Duodenal mucosa (tissue), 2 donors: Measurements from ENCODE around the gene MYO1A.
A peak's percentile ranks its signal among the peaks of the same experiment; 100 is the strongest.

ENCODE experiments used
- H3K27ac ChIP-seq: one replicate; pipeline ENCODE4 v1.7.0; 2013; ENCODE audit warnings: low read depth, low read length
- H3K27me3 ChIP-seq, 2 donors: one replicate each; pipeline ENCODE4 v1.7.0; 2013; ENCODE audit warnings: low read length in 2 of 2, control low read depth in 1 of 2; ENCODE audit not compliant: insufficient read depth in 2 of 2, control insufficient read depth in 1 of 2
- H3K36me3 ChIP-seq, 2 donors: one replicate each; pipeline ENCODE4 v1.7.0; 2013; ENCODE audit warnings: low read length in 2 of 2, control low read depth in 1 of 2; ENCODE audit not compliant: insufficient read depth in 2 of 2, control insufficient read depth in 1 of 2
- H3K4me1 ChIP-seq, 2 donors: one replicate each; pipeline ENCODE4 v1.7.0; 2013; ENCODE audit warnings: low read length in 2 of 2, control low read depth in 1 of 2; ENCODE audit not compliant: insufficient read depth in 2 of 2, control insufficient read depth in 1 of 2
- H3K4me3 ChIP-seq, 2 donors: one replicate each; pipeline ENCODE4 v1.7.0; 2013; ENCODE audit warnings: low read length in 2 of 2, low read depth in 1 of 2
- H3K9ac ChIP-seq, 2 donors: one replicate each; pipeline ENCODE4 v1.7.0; 2013; ENCODE audit warnings: low read length in 2 of 2, low read depth in 1 of 2
- H3K9me3 ChIP-seq, 2 donors: one replicate each; pipeline ENCODE4 v1.7.0; 2013; ENCODE audit warnings: low read length in 2 of 2, control low read depth in 1 of 2; ENCODE audit not compliant: control insufficient read depth in 1 of 2

MYO1A gene

DNA sequence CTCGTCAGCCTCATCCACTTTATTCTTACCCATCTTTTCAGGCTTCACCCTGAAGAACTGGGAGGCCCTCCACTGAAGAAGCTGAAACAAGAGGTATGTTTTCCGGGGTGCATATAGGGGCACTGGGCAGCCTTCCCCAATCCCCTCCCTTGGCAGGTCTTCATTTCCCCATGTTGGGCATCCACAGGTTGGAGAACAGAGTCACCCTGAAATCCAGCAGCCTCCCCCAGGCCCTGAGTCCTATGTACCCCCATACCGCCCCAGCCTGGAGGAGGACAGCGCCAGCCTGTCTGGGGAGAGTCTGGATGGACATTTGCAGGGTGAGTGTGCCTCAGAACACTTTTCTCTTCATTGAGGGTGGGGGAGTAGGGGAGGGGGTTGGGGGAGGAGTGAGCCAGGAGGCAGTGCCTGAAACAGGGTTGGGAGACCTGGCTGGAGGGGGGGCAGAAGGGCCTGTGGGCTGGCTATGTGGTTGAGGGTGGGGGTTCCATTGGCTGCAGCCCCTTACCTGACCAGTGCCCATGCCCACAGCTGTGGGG lies 43.0 kb upstream of the MYO1A start:
- Histone ChIP-seq H3K9ac (no peak overlapping the region), H3K27me3 (no peaks in the 10 kb centered on the region), H3K4me3 (no peak overlapping the region), H3K36me3 (peaks cover 17 to 46% of the 10 kb centered on the region in 2 donors), H3K9me3 (no peaks in the 10 kb centered on the region), H3K27ac (peak overlapping the region; percentile 27), H3K4me1 (peaks cover 25 to 43% of the 10 kb centered on the region in 2 donors)

DNA sequence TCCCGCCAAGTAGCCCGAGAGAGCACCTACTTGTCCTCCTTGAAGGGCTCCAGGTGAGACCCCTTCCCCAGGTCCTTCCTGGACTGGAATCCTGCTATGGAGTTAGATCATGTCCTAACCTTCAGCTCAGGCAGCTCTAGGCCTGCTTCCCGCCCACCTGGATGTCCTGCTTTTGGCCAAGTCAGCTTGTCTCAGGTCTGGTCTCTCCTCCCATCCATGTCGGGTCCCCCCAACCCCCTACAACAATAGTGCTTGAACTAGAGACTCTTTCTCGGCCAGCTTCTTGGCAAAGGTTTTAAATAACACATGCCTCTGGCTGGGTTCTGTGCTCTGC lies 42.6 kb upstream of the MYO1A start:
- H3K4me1 ChIP-seq = peaks cover 27 to 45% of the 10 kb centered on the region in 2 donors

DNA sequence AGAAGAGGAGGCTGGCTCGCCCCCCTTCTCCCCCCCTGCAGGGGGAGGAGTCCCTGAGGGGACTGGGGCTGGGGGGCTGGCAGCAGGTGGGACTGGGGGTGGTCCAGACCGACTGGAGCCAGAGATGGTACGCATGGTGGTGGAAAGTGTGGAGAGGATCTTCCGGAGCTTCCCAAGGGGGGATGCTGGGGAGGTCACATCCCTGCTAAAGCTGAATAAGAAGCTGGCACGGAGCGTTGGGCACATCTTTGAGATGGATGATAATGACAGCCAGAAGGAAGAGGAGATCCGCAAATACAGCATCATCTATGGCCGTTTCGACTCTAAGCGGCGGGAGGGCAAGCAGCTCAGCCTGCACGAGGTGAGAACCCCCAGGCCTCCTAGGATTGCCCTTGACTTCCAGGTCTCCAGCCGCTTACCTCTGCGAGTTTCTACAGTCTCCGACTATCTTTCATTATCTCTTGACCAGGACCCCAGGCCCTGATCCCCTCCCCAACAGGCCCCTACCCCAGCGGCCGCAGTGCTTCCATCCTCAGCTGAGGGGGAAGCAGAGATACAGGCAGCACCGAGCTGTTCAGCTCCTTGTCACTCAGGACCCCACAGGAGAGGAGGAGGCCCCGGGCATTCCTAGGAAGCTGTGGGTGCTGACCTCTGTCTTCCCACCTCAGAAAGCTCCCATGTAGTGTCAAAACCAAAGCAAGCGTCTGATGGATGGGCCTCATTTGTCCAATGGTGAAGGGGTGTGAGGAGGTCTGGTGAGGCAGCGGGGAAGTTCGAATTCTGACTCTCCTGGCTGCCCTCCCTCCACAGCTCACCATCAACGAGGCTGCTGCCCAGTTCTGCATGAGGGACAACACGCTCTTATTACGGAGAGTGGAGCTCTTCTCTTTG lies 42.0 kb upstream of the MYO1A start:
- Histone ChIP-seq H3K4me1 (peaks cover 27 to 44% of the 10 kb centered on the region in 2 donors), H3K36me3 (peaks cover 15 to 35% of the 10 kb centered on the region in 2 donors), H3K4me3 (no peak overlapping the region), H3K9me3 (no peaks in the 10 kb centered on the region), H3K9ac (no peak overlapping the region), H3K27me3 (no peaks in the 10 kb centered on the region), H3K27ac (no peak overlapping the region)

More for the DNA sequence above, 42.6 kb upstream of the MYO1A start:
- H3K9ac ChIP-seq = no peak overlapping the region
- H3K27me3 ChIP-seq = no peaks in the 10 kb centered on the region
- peak overlapping the region; percentile 27 for H3K27ac ChIP-seq
- H3K36me3 ChIP-seq = peaks cover 15 to 41% of the 10 kb centered on the region in 2 donors
- H3K4me3 ChIP-seq = no peak overlapping the region
- no peaks in the 10 kb centered on the region for H3K9me3 ChIP-seq

- Histone ChIP-seq H3K4me1 (peaks cover 31 to 43% of the 10 kb centered on the region in 2 donors), H3K9me3 (no peaks in the 10 kb centered on the region), H3K27ac (no peak overlapping the region), H3K27me3 (no peaks in the 10 kb centered on the region), H3K4me3 (peak overlapping the region; percentile 40 to 51), H3K9ac (peak overlapping the region in 1 of 2 donors; percentile 18), H3K36me3 (peaks cover 8 to 27% of the 10 kb centered on the region in 2 donors)
Measured at GRCh38 chr12:57090924-57091637, 41.2 kb upstream of the MYO1A start.

- H3K9ac ChIP-seq = peak overlapping the region in 1 of 2 donors; percentile 18
- H3K27me3 ChIP-seq = no peaks in the 10 kb centered on the region
- H3K4me3 ChIP-seq = peak overlapping the region; percentile 40 to 51
- peaks cover 2 to 21% of the 10 kb centered on the region in 2 donors for H3K36me3 ChIP-seq
- H3K9me3 ChIP-seq = no peaks in the 10 kb centered on the region
- peaks cover 34 to 45% of the 10 kb centered on the region in 2 donors for H3K4me1 ChIP-seq
- no peak overlapping the region for H3K27ac ChIP-seq
Measured at GRCh38 chr12:57090490-57090889, 40.6 kb upstream of the MYO1A start.

DNA sequence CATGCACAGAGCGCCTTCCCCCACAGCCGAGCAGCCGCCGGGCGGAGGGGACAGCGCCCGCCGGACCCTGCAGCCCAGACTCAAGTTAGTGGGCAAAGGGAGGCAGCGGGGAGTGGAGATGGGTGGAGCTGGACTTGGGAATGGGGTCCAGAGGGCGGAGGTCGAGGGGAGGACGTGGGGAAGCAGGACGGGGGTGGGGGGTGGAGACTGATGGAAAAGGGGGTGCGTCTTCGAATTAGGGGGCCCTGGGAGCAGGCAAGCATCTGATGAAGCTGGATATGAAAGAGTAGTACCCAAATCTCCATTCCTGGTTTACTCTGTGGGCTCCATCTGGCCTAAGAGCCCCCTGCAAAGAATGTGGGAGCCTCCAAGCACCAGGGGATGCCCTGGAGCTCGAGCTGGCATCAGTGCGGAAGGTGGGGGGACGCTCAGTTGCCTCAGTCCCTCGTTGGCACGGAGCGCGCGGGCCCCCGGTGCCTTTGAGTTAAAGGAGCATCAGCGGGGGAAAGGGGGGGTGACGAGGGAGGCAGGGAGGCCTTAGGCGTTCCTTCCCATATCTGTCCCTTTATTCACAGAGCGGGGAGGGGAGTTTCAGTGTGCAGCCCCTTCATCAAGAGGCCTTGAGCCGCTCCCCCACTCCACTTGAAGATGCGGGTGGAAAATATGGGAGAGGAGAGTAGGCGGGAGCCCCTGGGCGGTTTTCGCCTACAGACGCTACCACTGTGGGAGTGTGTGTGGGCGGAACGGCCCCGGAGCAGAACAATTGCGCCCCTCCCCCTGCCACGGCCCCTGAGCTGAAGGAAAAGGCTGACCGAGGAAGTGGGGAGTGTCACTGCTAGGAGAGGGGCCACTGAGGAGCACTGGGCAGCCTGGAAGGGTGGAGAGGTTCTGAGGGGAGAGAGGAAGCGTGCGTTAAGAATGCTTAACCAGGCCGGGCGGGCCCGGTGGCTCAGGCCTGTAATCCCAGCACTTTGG lies 39.6 kb upstream of the MYO1A start:
- Histone ChIP-seq H3K4me3 (peak overlapping the region; percentile 84 to 86), H3K36me3 (peaks cover 0 to 13% of the 10 kb centered on the region in 2 donors), H3K4me1 (peaks cover 31 to 45% of the 10 kb centered on the region in 2 donors), H3K9me3 (no peaks in the 10 kb centered on the region), H3K27me3 (no peaks in the 10 kb centered on the region), H3K27ac (peak overlapping the region; percentile 56), H3K9ac (peak overlapping the region; percentile 56 to 77)

GRCh38 chr12:57088354-57089270 lies 38.7 kb upstream of the MYO1A start, which contains the start of gene NAB2:
Gene NAB2, plus strand, starts transcription at chr12:57089114. Its CDS starts 158 bp downstream, at chr12:57089272.
- H3K4me1 ChIP-seq = peaks cover 28 to 43% of the 10 kb centered on the region in 2 donors
- H3K36me3 ChIP-seq = peaks cover 0 to 11% of the 10 kb centered on the region in 2 donors
- H3K4me3 ChIP-seq = peak within 1 kb of the TSS; percentile 84 to 86
- H3K27me3 ChIP-seq = no peaks in the 10 kb centered on the region
- H3K9me3 ChIP-seq = no peaks in the 10 kb centered on the region
- peak within 1 kb of the TSS; percentile 97 for H3K27ac ChIP-seq
- peak within 1 kb of the TSS; percentile 79 to 89 for H3K9ac ChIP-seq

DNA sequence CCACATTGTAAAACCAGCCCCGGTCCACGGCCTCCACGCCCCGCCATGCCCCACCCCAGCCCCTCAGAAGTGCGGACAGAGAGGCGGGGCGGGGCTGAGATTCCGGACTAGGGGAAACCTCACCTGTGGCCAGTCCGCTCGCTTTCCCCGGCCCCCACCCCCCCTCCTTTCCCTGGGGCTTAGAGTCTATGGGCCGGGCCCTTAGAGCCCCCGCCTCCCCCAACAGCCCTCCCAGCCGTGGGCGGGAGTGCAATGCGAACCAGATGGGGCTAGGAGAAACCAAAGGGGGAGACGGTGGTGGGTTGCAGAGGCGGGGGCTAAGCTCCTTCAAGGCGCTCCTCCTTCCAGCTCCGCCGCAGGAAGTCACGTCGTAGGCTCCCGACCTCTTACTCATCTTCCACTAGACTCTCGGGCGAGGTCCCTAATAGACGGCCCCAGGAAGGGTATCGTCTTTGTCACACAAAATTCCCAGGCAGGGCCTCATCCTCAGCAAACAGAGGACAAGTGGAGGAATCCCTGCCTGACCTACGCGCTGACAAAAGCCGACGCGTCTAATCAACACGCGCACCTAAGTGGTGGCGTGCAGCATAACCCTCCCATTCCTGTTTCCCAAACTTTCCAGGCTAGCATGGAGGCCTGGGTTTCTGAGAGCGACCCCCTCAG lies 37.9 kb upstream of the MYO1A start:
- no peaks in the 10 kb centered on the region for H3K9me3 ChIP-seq
- H3K4me1 ChIP-seq = peaks cover 25 to 38% of the 10 kb centered on the region in 2 donors
- peak overlapping the region; percentile 97 for H3K27ac ChIP-seq
- peak overlapping the region; percentile 81 to 82 for H3K4me3 ChIP-seq
- H3K9ac ChIP-seq = peak overlapping the region; percentile 79 to 89
- H3K27me3 ChIP-seq = no peaks in the 10 kb centered on the region
- peaks cover 0 to 7% of the 10 kb centered on the region in 2 donors for H3K36me3 ChIP-seq
